GM19023 (cell line): ENCODE measurements around the gene PTPRT.
"Not testable (repeated sequence)": the region's sequence is repeated elsewhere in the genome, so short reads cannot be mapped to it uniquely, and the experiment has no call there.

ENCODE experiments used
- ATAC-seq: cut with Tn5 transposase; IDR thresholded peaks from one replicate; pipeline ENCODE4 v1.9.1; 2021; ENCODE audit warnings: mild to moderate bottlenecking, moderate library complexity; ENCODE audit not compliant: unreplicated experiment

Gene PTPRT

DNA sequence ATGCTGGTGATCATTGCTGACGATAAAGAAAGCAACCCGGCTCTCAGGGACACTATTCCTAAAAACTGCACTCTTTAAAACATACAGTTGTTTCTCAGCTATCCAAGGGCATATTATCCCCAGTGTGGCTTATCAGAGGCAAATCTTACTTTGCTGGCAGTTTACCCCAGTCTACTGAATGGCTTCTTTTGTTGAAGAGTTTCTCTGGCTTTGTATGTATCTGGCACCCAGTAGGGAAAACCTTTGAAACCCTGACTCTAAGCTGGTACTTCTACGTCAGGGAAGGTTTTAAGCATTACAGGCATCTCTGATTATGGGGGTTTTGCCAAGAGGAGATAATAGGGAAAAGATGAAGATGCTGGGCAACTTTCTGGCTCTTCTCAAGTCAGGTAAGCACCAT, 933.9 kb downstream of the PTPRT start:
- no peak for ATAC-seq

DNA sequence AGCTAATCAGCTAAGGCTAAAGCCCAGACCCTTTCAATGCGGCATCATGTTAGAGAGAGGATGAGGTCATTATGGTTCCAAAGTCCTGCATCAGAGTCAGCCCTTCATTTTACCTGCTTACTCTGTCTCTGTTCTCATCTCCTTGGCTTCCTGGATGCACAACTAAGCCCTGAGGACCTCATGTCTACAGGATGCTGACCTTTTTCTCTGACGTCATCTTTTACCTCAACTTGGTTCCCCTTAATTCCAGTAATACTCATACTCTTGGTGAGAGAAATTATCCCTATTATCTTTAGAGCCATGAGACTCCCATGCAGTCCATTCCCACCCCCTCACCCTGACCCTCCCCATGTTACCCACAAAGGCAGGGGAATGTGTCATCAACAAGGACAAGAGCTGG, 935.0 kb downstream of the PTPRT start:
- no peak for ATAC-seq

DNA sequence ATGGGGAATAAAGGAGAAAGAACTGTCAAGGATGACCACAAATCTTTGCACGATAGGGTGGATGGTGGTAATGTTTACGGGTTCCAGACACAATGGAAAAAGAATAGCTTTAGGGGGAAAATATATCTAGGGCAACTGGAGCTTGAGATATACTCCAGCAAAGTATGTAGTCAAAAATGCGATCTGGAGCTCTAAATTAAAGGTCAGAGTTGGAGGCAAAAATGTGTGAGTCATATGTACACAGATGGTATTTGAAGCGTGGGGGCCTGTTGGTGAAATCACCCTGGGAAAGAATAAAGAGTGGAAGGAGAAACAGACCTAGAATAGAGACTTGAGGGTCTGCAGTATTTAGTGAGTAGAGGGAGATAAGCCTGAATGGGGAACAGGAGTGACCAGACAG, 937.6 kb downstream of the PTPRT start:
- no peak for ATAC-seq

DNA sequence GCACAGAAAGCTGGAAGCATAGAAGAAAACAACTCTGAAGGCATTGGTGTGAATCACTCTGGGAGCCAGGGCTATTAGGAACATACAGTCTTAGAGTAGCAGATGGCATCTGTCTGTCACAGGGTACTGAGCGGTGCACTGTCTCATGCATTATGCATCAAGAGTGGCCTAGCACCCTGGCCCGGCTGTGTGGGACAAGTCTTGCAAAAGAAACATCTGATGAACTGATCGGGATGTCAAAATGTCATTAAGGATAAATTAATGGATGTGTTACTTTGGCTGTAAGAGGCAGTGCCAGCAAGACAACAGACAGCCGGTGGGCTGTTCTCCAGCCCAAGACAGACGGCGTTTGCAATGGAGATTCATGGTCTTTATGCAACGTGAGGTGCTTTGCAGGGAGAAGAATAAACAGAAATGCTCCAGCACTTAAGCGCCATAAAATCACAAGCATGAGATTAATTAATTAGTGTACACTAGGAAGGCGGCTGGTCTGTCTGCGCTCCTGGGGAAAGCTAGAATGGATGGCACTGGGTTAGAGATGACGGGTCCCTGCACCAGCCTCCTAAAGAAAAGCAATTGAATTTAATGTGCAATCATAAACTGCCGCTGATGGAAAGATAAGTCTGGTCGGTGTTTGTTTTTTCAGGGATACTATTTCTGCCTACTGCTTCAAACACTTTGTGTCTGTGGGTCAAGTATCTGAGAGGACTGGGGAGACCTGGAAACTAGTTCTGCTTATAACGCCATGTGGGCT, 970.9 kb downstream of the PTPRT start:
- ATAC-seq: no peak

DNA sequence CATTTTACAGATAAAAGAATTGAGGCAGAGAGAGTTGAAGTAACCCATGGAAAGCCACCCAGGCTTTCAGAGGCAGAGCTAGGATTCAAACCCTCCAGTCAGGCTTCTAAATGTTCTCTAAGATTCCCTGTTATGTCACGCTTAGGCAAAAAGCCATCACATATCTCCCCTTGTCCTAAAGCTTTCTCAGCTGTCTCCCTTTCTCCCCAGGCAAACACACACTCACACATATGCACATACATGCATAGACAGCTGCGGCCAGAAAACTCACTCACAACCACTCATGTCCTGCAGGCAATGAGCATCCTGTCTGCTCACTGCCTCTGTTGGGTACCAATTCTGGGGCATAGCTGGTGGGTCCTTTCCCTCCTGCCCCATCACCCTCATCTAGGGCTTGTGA, 975.6 kb downstream of the PTPRT start:
- ATAC-seq: no peak

DNA sequence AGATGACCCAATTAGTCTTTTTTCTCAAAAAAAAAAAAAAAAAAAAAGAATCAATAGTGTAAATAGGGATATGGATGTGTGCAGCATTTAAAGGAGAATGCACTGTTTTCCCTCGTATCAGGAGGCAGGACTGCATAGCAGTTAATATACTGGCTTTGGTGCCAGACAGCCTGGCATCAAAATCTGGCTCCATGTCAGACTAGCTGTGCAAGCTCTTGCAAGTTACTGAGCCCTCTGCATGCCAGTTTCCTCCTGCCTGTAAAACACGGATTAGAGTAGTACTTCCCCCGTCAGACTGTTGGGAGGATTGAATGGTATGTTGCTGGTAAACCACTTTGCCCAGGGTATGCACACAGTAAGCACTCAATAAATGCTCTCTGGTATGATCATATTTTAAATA, 977.3 kb downstream of the PTPRT start:
- ATAC-seq: no peak

DNA sequence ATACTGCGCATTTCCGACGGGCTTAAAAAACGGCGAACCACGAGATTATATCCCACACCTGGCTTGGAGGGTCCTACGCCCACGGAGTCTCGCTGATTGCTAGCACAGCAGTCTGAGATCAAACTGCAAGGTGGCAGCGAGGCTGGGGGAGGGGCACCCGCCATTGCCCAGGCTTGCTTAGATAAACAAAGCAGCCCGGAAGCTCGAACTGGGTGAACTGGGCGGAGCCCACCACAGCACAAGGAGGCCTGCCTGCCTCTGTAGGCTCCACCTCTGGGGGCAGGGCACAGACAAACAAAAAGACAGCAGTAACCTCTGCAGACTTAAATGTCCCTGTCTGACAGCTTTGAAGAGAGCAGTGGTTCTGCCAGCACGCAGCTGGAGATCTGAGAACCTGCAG, 983.1 kb downstream of the PTPRT start:
- not testable (repeated sequence) for ATAC-seq

DNA sequence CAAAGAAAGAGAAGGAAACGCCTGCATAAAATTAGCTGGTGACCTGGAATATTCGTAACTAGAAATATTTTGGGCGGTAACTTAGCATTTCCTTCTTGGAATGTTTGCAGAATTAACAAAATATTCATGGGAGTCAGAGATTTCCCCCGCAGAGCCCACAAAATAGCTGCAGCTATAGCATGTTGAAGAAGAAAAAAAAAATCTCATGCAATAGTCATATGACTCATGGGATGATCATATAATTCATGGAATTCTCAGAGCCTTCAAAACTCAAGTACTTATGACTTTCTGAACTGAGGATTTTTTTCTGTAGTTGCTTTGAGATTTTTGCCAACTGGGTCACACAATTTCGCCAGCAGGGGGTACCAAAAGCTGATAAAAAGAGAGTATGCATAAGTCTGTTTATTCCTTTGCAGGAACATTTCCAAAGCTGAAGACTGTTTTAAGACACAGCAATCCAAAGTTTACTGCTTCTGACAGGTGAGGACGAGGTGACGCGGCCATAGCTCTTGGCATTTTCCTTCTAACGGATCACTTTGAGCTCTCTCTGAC, 985.5 kb downstream of the PTPRT start:
- ATAC-seq: no peak

DNA sequence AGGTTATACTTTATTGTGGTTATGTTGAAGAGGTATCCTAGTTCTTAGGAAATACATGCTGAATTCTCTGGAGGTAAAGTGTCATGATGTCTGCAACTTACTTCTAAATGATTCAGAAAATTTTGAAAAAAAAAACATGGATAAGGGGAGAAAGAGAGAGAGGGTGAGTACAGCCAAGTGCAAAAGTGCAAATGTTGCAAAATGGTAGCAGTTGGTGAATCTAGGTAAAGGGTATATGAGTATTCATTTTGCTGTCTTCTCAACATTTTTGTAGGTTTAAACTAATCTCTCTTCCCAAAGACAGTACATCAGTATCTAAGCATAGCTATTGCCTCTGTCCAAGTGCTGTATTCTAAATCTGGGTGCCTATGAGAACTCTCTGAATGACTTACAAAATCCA, 992.1 kb downstream of the PTPRT start:
- ATAC-seq: no peak

DNA sequence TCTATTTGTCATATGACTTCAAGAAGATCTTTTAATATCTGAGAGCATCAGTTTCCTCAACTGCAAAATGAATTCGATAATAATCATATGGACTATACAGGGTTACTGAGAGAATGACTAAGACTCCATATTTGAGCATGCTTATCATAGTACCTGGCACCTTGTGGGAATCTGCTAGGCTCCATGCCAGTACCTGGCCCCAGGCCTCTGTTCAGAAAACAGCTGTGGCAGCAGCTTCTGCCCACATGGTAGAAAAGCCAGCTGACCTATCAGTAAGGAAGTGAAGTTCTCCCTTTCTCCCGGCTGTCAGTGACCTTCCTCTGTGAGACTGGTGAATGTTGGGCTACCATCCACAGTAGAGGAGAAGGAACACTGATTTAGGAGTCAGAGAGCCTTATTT, 996.6 kb downstream of the PTPRT start:
- ATAC-seq: no peak

DNA sequence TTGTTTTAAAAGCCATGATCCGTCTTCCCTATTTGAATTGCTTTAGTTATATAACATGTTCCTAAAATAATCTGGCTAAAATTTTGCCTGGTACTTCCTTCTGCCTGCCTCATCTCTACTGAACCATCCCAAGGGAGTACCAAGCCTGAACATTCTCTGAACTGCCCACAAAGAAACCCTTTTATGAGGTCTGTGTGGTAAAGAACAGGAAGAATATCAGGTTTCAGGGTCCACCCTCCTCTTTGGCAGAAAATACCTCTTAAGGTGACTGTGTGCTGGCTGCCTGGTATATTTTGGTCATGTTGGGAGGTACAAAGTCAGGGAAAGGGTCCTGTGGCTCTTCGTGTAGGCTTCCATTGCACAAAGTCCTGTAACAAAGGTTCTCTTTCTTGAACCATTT, 997.4 kb downstream of the PTPRT start:
- no peak for ATAC-seq

DNA sequence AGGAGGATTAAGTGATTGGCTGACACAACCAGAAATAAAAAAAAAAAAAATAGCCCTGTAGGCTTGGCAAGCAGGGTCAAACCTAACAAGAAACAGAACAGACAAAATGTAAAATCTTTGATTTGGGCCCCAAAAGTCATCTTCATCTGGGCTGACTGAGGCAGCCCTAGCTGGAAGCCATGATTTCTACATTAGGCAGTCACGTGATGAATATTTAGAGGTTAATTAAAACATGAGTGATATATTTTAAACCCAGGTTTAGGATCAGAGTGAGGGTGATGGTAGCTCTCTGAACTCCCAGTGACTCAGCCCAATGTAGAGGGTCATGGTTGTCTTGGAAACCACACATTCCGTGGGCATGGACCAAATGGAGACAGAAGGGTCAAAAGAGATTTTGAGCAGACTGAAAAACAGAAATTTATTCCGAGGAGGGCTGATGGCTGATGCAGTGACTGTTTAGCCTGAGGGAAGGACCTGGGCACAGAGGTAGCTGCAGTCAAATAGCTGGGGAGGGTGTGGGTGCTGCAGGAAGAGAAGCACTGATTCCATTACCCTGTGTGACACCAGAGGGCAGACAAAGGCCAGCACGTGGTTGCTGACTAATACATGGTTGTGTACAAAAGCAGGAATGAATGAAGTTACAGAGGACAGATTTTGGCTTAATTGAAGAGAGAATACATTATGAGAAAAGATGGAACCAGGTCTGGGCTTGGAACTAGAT, 998.4 kb downstream of the PTPRT start:
- no peak for ATAC-seq

DNA sequence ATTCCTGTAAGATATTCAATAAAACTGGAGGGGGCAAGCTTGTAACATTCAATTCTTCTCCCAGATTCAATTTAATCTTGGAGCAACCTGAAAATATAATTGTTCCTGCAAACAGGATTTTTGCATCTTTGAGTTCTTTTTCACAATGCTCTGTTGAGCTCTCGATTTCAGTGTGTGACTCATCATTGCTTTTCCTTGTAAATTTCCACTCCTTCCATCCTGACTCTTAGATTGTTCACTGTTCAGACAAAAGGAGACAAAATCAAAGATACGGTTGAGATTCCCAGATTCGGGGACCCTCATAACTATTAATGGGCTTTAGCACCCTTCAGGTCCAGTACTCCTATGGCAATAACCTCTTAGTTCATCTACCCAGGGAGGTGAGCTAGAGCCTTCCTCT, 999.6 kb downstream of the PTPRT start:
- ATAC-seq: no peak

DNA sequence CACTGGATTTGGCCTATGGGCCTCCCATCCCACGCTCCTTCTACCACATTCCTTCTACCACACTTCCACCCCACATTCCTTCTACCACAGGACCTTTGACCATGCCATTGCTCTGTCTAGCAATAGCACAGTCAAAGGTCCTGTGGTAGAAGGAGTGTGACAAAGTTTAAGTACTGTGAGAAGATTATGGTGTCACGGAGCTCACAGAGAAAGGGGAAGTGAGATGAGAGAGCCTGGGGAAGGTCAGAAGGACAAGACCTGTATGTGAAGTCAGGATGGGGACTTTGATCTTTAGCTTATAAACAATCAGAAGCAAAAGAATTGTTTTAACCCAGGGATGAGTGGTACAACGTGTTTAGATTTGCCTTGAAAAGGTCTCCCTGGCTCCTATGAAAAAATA, 1003.4 kb downstream of the PTPRT start:
- no peak for ATAC-seq

DNA sequence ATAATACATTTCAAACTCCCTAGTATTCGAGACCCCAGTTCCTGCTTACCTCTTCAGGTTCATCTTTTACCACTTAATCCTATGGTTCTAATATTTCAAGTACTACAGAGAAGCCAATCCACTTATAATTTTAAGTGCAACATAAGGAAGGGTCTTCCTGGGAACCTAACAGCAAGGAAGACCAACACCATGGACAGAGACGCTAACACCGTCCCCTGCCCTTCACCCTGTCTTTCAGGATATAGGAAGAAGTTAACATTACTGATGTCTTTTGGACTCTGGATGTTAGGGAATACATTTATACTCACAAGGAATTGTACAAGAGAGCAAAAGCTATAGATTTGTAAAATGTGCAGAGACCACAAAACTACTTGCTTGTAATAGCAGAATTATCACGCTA, 1006.6 kb downstream of the PTPRT start:
- no peak for ATAC-seq

DNA sequence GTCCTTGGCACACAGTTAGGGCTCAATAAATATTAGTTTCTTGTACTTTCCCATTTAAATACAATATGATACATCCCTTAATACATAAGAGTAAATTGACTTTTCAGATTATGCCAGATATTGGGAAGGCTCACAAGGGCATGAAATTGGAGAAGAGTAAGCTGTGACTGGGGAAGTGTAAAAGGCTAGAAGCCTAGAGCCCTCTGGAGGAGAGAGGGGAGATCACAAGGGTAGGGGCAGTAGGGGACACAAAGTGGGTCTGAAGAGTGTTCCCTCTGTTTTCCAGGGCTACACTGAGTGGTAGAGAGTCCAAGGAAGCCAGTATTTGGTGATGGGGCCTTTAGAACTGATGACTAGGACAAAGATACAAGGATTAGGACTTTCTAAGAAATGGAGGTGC, 1008.6 kb downstream of the PTPRT start:
- no peak for ATAC-seq

DNA sequence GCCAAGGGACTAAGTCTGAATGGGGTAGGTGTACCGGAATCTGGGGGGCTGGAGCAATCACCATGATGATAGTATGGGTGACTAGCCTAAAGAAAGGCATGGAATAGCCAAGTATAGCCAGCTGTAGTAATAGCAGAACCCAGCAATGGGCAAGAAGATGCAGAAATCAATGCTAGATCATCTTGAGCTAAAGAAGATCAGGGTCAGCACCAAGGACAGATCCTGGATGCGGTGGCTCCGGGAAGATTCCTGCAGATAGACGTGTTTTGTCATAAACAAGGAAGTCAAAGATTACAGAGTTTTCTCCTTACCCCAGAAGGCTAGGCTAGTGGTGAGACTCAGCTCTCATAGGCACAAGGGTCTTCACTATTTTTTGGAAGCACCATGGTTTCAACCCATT, 1009.9 kb downstream of the PTPRT start:
- no peak for ATAC-seq

DNA sequence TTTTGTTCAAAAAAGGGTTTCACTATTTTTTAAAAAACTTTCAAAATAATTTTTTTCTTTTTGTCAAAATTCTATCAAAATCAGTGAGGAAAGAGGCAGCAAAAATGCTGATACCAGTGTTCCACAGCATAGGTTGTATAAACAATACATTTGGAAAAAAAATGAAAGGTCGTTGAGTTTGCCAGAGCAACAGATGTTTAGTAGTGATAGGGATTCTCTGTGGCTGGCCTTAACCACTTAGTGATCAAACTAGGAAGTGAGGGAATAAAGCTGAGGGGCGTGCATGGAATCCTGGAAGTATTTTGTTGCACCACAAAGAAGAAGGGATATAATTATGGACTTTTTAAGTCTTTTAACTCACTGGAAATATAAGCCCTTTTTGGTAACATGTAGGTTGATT, 1016.3 kb downstream of the PTPRT start:
- ATAC-seq: no peak

DNA sequence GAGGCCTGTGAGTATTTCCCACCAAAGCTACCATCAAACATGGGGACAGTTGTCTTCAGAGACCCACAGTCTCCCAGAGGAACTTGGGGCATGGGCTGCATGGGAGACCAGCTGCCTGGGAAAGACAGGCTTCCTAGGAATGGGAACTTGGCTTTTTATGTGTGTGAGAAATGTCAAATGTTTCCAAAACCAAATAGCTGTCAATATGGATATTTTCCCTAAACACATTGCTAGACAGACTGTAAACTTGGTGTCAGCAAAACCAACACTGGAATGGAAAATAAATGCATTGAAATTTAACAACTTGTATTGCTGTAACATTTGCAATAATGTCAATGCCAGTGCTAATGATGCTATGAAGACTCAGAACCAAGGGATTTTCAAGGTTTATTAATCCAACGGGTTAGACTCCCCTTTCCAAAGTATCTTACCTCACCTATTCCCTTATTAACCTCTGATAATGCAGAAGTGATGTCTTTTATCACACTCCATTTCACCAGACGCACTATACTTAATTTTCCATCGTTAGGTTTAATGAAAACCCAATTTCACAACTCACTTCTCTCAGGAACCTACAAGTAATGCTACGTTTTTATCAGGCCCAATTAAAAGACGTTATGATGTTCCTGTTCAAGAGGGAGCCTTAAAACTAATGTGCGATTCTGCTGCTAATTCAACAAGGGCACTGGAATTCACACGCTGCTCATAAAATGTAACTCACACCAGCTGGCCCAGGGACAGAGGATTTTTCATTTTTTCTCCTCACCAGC, 1025.4 kb downstream of the PTPRT start:
- ATAC-seq: no peak

DNA sequence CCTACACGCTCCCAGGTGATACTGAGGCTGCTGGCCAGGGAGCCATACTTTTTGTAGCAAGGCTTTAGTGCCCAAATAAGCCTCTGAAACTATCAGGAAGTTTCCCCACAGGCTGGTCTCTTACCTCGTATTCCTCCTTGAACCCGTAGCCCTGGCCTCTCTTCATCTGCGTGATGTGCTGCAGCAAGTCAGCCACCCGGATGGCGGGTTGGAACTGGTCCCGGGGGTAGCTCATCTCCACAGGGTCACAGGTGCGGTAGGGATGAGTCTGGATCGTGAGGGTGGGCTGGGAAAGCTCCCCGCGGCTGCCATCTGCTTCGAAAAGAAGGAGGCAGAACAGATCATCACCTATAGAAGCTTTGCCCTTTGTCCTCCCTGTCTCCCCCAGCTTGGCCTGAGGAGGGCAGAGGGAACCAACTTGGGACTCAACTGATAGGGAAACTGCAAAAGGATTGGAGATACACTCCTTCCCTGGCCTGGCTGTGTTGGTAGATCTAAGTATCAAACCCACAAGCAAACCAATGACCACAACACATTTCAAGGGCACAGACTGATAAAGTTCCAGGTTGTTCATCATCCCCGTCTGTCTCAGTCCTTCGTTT, 1028.4 kb downstream of the PTPRT start:
- ATAC-seq: no peak

DNA sequence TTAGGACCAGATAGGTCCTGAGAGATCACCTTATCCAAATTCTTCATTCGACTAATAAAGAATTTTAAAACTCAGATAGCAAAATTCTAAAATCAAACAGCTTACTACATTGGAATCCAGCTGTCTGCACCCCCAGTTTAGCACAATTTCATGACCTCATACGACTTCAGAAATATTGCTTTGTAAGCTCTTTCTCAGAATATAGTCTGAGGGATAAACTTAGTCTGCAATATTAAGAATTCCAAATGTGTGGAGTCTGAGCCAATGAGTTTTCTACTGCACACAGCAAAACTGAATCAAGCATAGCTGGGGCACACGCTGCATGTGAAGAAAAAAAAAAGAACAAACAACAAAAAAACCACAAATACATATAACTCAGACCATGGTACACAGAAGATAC, 1029.9 kb downstream of the PTPRT start:
- ATAC-seq: no peak
